GM21786 (cell line): Measurements from ENCODE around the gene PNPLA4.

Source experiments
- ATAC-seq: cut with Tn5 transposase; IDR thresholded peaks from one replicate; pipeline ENCODE4 v1.9.1; 2021; ENCODE audit not compliant: unreplicated experiment

Gene PNPLA4

GRCh38 chrX:7876957-7877356 lies 50.3 kb downstream of the PNPLA4 start:
- no peak for ATAC-seq

GRCh38 chrX:7872042-7872441 lies 55.2 kb downstream of the PNPLA4 start:
- no peak for ATAC-seq

- no peak for ATAC-seq
These were observed 75.0 kb downstream of the PNPLA4 start for GRCh38 chrX:7852166-7852565.
